ENCODE results near the gene LRRC70. TPM values are rescaled to one million over a fixed set of nuclear protein-coding genes. Genes with fewer than 3 reads are reported as not detected.

Gene LRRC70, protein sequence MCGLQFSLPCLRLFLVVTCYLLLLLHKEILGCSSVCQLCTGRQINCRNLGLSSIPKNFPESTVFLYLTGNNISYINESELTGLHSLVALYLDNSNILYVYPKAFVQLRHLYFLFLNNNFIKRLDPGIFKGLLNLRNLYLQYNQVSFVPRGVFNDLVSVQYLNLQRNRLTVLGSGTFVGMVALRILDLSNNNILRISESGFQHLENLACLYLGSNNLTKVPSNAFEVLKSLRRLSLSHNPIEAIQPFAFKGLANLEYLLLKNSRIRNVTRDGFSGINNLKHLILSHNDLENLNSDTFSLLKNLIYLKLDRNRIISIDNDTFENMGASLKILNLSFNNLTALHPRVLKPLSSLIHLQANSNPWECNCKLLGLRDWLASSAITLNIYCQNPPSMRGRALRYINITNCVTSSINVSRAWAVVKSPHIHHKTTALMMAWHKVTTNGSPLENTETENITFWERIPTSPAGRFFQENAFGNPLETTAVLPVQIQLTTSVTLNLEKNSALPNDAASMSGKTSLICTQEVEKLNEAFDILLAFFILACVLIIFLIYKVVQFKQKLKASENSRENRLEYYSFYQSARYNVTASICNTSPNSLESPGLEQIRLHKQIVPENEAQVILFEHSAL
- polyA plus RNA-seq (2013): 148 TPM

DNA sequence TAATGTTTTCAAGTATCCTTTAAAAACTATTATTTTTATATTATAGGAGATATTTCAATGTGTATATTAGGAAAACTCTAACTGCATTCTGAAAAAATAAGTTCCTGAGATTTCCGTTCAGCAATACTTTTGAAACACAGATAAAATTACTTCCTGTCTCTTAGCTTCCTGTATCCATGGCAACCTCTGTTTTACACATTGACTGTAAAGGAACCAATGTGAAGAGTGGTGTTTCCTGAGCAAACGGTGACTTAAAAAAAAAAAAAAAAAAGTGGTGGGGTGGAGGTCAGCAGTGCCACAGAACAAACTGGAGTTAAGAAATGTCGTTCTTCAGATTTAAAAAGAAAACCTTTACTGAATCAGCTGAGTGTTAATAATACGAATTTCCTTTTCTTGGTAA, at the start of gene LRRC70:
Gene LRRC70, plus strand, starts transcription at position 280 of the 400 bp plus-strand sequence. CDS start 620 bp downstream, outside the sequence.
- H3K4me3 ChIP-seq (ENCODE audit: control insufficient read depth in 1 of 7, extremely low read depth in 1 of 7, insufficient read depth in 4 of 7, low read depth in 2 of 7, low read length in 6 of 7): peak within 1 kb of the TSS in 6 of 7 experiments; percentile 64 to 95 (median 86)
- CTCF ChIA-PET: interaction anchor here (0.6 to 0.7 kb wide), 2 partner anchors 18 to 200 kb away, joined by 3 read pairs; no protein-coding TSS in a partner anchor
- peaks cover 0 to 5% (median 2%) of the 10 kb centered on the region in 4 experiments for H3K36me3 ChIP-seq (ENCODE audit: control insufficient read depth in 4 of 4, insufficient read depth in 4 of 4, low read length in 3 of 4)
- POLR2A ChIA-PET: no interaction called here
- WGBS (ENCODE audit: insufficient coverage): no CpG with 5 or more reads among the region's 4 CpGs
- no peaks in the 10 kb centered on the region for H3K9me3 ChIP-seq (ENCODE audit: control extremely low read depth in 1 of 5, control insufficient read depth in 4 of 5, insufficient read depth in 2 of 5, low read depth in 1 of 5, low read length in 4 of 5)
- peak; percentile 94 to 97 (median 95) for DNase-seq
- H3K27me3 ChIP-seq (replicated peaks in 2 of 5; ENCODE audit: control insufficient read depth in 4 of 5, insufficient read depth in 5 of 5, low read length in 4 of 5): no peaks in the 10 kb centered on the region
- H3K4me1 ChIP-seq (ENCODE audit: control extremely low read depth in 1 of 4, control insufficient read depth in 4 of 4, insufficient read depth in 4 of 4, low read length in 3 of 4): peaks cover 37 to 84% (median 60%) of the 10 kb centered on the region in 4 experiments
- H3K27ac ChIP-seq (ENCODE audit: insufficient read depth in 1 of 2, low read depth in 1 of 2, low read length in 2 of 2, poor library complexity in 1 of 2, severe bottlenecking in 2 of 2): peak within 1 kb of the TSS; percentile 98

DNA sequence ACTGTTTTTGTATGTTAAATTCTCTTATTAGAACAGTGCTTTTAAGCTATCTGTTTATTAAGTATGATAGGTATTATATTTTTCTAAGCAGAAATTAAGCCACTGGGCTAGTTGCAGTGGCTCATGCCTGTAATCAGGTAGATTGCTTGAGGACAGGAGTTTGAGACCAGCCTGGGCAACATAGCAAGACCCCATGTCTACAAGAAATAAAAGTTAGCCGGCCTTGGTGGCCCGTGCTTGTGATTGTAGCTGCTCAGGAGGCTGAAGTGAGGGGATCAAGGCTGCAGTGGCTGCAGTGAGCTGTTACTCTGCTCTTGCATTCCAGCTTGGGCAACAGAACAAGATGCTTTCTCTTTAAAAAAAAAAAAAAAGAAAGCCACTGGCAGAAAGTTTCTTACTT, 45.0 kb upstream of the LRRC70 start:
- H3K27me3 ChIP-seq (replicated peaks in 2 of 5; ENCODE audit: control insufficient read depth in 4 of 5, insufficient read depth in 5 of 5, low read length in 4 of 5): no peaks in the 10 kb centered on the region
- ChIA-PET CTCF (no interaction called here), POLR2A (no interaction called here)
- peaks cover 12 to 21% (median 15%) of the 10 kb centered on the region in 4 experiments for H3K36me3 ChIP-seq (ENCODE audit: control insufficient read depth in 4 of 4, insufficient read depth in 4 of 4, low read length in 3 of 4)
- no peak overlapping the region for H3K27ac ChIP-seq (ENCODE audit: insufficient read depth in 1 of 2, low read depth in 1 of 2, low read length in 2 of 2, poor library complexity in 1 of 2, severe bottlenecking in 2 of 2)
- 100% methylated on average over 2 of the region's 2 CpGs for WGBS (ENCODE audit: insufficient coverage)
- H3K4me1 ChIP-seq (ENCODE audit: control extremely low read depth in 1 of 4, control insufficient read depth in 4 of 4, insufficient read depth in 4 of 4, low read length in 3 of 4): no peaks in the 10 kb centered on the region
- DNase-seq: no peak
- no peak overlapping the region for H3K4me3 ChIP-seq (ENCODE audit: control insufficient read depth in 1 of 7, extremely low read depth in 1 of 7, insufficient read depth in 4 of 7, low read depth in 2 of 7, low read length in 6 of 7)
- H3K9me3 ChIP-seq (ENCODE audit: control extremely low read depth in 1 of 5, control insufficient read depth in 4 of 5, insufficient read depth in 2 of 5, low read depth in 1 of 5, low read length in 4 of 5): no peaks in the 10 kb centered on the region

DNA sequence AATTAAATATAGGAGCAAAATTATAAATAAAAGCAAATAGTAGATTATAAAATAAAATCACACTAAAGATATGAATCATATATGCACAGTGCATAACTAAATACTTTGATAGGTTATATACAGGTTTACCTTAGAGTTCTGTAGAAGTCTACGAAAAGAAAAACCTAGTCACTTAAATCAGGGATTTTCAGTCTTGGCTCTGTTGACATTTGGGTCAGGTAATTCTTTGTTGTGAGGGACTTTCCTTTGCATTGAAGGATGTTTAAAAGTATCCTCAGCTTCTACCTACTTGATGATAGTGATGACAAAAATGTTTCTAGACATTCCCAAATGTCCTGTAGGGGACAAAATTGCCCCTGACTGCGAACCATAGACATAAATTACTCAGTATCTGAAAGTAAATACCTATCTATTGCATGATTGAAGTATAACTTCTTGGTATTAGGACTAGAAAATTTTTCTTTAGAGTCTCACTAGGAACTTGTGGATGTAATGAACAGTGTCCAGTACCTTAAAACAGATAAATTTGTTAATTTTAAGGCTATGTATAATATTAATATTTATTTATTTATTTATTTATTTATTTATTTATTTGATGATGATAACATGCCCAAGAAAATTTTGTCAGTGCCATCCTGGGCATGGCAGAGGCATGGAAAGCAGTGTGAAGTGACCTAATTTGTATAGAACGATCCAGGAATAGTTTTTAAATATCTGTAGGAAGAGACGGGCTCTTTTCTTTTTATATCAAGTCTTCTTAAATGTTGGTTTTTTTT, 44.0 kb upstream of the LRRC70 start:
- CTCF ChIA-PET: no interaction called here
- no peaks in the 10 kb centered on the region for H3K9me3 ChIP-seq (ENCODE audit: control extremely low read depth in 1 of 5, control insufficient read depth in 4 of 5, insufficient read depth in 2 of 5, low read depth in 1 of 5, low read length in 4 of 5)
- no peak overlapping the region for H3K4me3 ChIP-seq (ENCODE audit: control insufficient read depth in 1 of 7, extremely low read depth in 1 of 7, insufficient read depth in 4 of 7, low read depth in 2 of 7, low read length in 6 of 7)
- no peak for DNase-seq
- no peak overlapping the region for H3K27ac ChIP-seq (ENCODE audit: insufficient read depth in 1 of 2, low read depth in 1 of 2, low read length in 2 of 2, poor library complexity in 1 of 2, severe bottlenecking in 2 of 2)
- POLR2A ChIA-PET: no interaction called here
- H3K27me3 ChIP-seq (replicated peaks in 2 of 5; ENCODE audit: control insufficient read depth in 4 of 5, insufficient read depth in 5 of 5, low read length in 4 of 5): no peaks in the 10 kb centered on the region
- WGBS (ENCODE audit: insufficient coverage): no CpG with 5 or more reads among the region's 4 CpGs
- H3K36me3 ChIP-seq (ENCODE audit: control insufficient read depth in 4 of 4, insufficient read depth in 4 of 4, low read length in 3 of 4): peaks cover 12 to 25% (median 19%) of the 10 kb centered on the region in 4 experiments
- H3K4me1 ChIP-seq (ENCODE audit: control extremely low read depth in 1 of 4, control insufficient read depth in 4 of 4, insufficient read depth in 4 of 4, low read length in 3 of 4): no peaks in the 10 kb centered on the region

DNA sequence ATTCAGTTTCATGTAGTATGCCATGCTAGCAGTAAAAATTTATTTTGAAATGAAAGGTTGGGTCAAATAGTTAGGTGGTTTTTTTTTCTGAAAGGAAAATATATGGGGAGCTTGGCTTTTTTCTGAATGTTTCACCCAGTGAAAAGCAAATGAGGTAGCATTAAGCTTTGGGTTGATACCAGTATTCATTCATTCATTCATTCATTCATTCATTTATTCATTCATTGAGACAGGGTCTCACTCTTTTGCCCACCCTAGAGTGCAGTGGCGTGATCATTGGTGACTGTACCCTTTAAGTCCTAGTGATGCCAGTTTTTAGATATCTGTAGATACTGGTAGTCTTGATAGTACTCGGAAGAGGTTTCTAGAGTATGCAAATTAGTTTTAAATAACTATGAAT, 42.4 kb upstream of the LRRC70 start:
- H3K9me3 ChIP-seq (ENCODE audit: control extremely low read depth in 1 of 5, control insufficient read depth in 4 of 5, insufficient read depth in 2 of 5, low read depth in 1 of 5, low read length in 4 of 5): no peaks in the 10 kb centered on the region
- no peaks in the 10 kb centered on the region for H3K27me3 ChIP-seq (replicated peaks in 2 of 5; ENCODE audit: control insufficient read depth in 4 of 5, insufficient read depth in 5 of 5, low read length in 4 of 5)
- no peak overlapping the region for H3K4me3 ChIP-seq (ENCODE audit: control insufficient read depth in 1 of 7, extremely low read depth in 1 of 7, insufficient read depth in 4 of 7, low read depth in 2 of 7, low read length in 6 of 7)
- peaks cover 8 to 20% (median 13%) of the 10 kb centered on the region in 4 experiments for H3K36me3 ChIP-seq (ENCODE audit: control insufficient read depth in 4 of 4, insufficient read depth in 4 of 4, low read length in 3 of 4)
- DNase-seq: no peak
- H3K4me1 ChIP-seq (ENCODE audit: control extremely low read depth in 1 of 4, control insufficient read depth in 4 of 4, insufficient read depth in 4 of 4, low read length in 3 of 4): no peaks in the 10 kb centered on the region
- CTCF ChIA-PET: no interaction called here
- WGBS (ENCODE audit: insufficient coverage): no CpG with 5 or more reads among the region's 2 CpGs
- POLR2A ChIA-PET: no interaction called here
- H3K27ac ChIP-seq (ENCODE audit: insufficient read depth in 1 of 2, low read depth in 1 of 2, low read length in 2 of 2, poor library complexity in 1 of 2, severe bottlenecking in 2 of 2): no peak overlapping the region

DNA sequence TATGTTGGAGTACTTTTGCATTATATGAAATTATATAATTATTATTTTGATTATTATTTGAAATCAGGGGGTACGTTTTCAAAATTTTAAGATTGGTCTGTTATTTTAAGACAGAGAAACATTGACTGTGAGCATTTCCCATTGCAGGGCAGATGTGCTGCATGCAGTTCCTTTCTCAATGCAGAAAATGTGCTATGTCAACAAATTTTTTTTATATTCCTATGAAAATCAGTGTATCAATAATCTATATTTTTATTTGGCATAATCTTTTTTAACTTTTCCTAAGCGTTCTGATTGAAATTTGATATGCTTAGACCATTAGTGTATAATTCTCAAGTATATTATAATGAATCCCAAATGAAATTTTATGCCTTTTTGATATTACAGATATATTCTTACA, 41.8 kb upstream of the LRRC70 start:
- Histone ChIP-seq H3K4me3 (ENCODE audit: control insufficient read depth in 1 of 7, extremely low read depth in 1 of 7, insufficient read depth in 4 of 7, low read depth in 2 of 7, low read length in 6 of 7) (no peak overlapping the region), H3K27ac (ENCODE audit: insufficient read depth in 1 of 2, low read depth in 1 of 2, low read length in 2 of 2, poor library complexity in 1 of 2, severe bottlenecking in 2 of 2) (no peak overlapping the region), H3K36me3 (ENCODE audit: control insufficient read depth in 4 of 4, insufficient read depth in 4 of 4, low read length in 3 of 4) (peaks cover 3 to 15% (median 10%) of the 10 kb centered on the region in 4 experiments), H3K27me3 (replicated peaks in 2 of 5; ENCODE audit: control insufficient read depth in 4 of 5, insufficient read depth in 5 of 5, low read length in 4 of 5) (no peaks in the 10 kb centered on the region), H3K4me1 (ENCODE audit: control extremely low read depth in 1 of 4, control insufficient read depth in 4 of 4, insufficient read depth in 4 of 4, low read length in 3 of 4) (no peaks in the 10 kb centered on the region), H3K9me3 (ENCODE audit: control extremely low read depth in 1 of 5, control insufficient read depth in 4 of 5, insufficient read depth in 2 of 5, low read depth in 1 of 5, low read length in 4 of 5) (no peaks in the 10 kb centered on the region)
- WGBS (ENCODE audit: insufficient coverage): 100% methylated on average over 1 of the region's 2 CpGs
- POLR2A ChIA-PET: no interaction called here
- no peak for DNase-seq
- CTCF ChIA-PET: no interaction called here

DNA sequence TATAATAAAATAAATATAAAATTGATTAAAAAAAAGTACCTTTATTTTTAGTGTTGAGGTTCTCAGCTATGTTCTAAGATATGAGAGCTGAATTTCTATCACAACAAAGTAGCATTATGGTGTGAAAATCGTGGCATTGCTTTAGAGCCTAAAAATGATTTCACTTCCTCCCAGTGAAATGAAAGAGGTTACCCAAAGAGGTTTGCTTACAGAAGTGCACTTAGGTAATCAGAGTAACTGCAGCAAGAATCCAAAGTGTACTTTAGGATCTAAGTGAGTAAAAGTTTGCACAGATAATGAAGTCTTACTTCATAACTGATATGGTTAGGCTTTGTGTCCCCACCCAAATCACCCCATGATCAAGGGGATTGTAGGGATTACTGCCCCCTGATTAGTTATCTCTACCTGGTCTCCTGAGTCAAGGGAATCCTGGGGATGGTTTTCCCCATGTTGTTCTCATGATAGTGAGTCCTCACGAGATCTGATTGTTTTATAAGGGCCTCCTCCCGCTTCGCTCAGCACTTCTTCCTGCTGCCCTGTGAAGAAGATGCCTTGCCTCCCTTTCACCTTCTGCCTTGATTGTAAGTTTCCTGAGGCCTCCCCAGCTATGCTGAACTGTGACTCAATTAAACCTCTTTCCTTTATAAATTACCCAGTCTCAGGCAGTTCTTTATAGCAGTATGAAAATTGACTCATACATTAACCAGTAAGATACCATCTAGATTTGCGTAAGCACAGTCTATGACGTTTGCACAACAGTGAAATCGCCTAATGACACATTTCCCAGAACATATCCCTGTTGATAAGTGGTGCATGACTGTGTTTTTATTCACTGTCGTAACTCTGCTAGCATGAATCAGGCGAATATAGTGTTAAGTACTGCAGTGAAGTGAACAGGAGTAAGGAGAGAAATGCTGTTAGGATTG, 40.3 kb upstream of the LRRC70 start:
- peak; percentile 7 to 42 (median 37) for DNase-seq
- Histone ChIP-seq H3K27me3 (replicated peaks in 2 of 5; ENCODE audit: control insufficient read depth in 4 of 5, insufficient read depth in 5 of 5, low read length in 4 of 5) (no peaks in the 10 kb centered on the region), H3K36me3 (ENCODE audit: control insufficient read depth in 4 of 4, insufficient read depth in 4 of 4, low read length in 3 of 4) (peaks cover 4 to 14% (median 8%) of the 10 kb centered on the region in 4 experiments), H3K4me1 (ENCODE audit: control extremely low read depth in 1 of 4, control insufficient read depth in 4 of 4, insufficient read depth in 4 of 4, low read length in 3 of 4) (no peaks in the 10 kb centered on the region), H3K4me3 (ENCODE audit: control insufficient read depth in 1 of 7, extremely low read depth in 1 of 7, insufficient read depth in 4 of 7, low read depth in 2 of 7, low read length in 6 of 7) (no peak overlapping the region), H3K9me3 (ENCODE audit: control extremely low read depth in 1 of 5, control insufficient read depth in 4 of 5, insufficient read depth in 2 of 5, low read depth in 1 of 5, low read length in 4 of 5) (no peaks in the 10 kb centered on the region), H3K27ac (ENCODE audit: insufficient read depth in 1 of 2, low read depth in 1 of 2, low read length in 2 of 2, poor library complexity in 1 of 2, severe bottlenecking in 2 of 2) (no peak overlapping the region)
- ChIA-PET POLR2A (no interaction called here), CTCF (no interaction called here)
- WGBS (ENCODE audit: insufficient coverage): 94% methylated on average over 7 of the region's 9 CpGs

Data from common myeloid progenitor, CD34-positive (primary cell).